ENCODE data around the gene DNPH1.

Gene DNPH1

DNA sequence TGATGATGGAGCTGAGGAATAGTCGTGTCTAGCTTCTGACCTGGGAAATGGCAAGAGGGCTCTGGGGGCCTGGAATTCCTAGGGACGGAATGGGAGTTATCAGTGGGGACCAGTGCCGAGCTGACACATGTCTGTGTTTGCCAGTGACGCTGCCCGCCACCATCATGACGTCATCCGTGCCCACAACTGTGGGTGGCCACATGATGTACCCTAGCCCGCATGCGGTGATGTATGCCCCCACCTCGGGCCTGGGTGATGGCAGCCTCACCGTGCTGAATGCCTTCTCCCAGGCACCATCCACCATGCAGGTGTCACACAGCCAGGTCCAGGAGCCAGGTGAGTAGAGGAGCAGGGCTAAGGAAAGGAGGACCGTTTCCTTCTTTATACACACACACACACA, 51.1 kb downstream of the DNPH1 start:
- peaks cover 10 to 46% (median 32%) of the 10 kb centered on the region in 11 experiments; a peak in 21 of 22 replicates for H4K20me1 ChIP-seq
- H3K27me3 ChIP-seq, result no peaks in the 10 kb centered on the region
- 0 out of 22 replicates have a peak overlapping the region, but pooled peaks of 1 of the 11 experiments have one; percentile 36 for H3K9ac ChIP-seq
- no peak overlapping the region for H3K4me2 ChIP-seq
- H3K27ac ChIP-seq, result no peak overlapping the region
- H3K36me3 ChIP-seq, result peaks cover 46 to 61% (median 52%) of the 10 kb centered on the region in 11 experiments
- H3K4me3 ChIP-seq, result no peak overlapping the region
- peaks cover 41 to 55% (median 51%) of the 10 kb centered on the region in 10 experiments for H3K4me1 ChIP-seq
- no peaks in the 10 kb centered on the region for H3K9me3 ChIP-seq (replicated peaks in 1 of 11)
- no peak for TF ChIP-seq Cebpa-rat (IDR thresholded peaks at IDR 0.05)

DNA sequence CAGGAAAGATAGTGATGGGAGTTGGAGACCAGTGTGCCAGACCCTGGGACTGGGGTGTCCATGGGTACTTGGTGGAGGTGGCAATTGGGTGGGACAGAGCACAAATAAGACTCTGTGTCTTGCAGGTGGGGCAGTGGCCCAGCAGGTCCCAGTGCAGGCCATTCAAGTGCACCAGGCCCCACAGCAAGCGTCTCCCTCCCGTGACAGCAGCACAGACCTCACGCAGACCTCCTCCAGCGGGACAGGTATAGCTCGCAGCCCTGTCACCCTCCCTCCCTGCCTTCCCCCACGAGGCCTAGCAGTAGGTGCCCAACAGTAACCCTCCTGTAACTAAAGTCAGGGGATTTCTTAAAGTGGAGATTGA, 52.9 kb downstream of the DNPH1 start:
- H3K4me3 ChIP-seq, result no peak overlapping the region
- peaks cover 38 to 49% (median 47%) of the 10 kb centered on the region in 10 experiments for H3K4me1 ChIP-seq
- no peak for TF ChIP-seq Cebpa-rat (IDR thresholded peaks at IDR 0.05)
- H3K27me3 ChIP-seq, result no peaks in the 10 kb centered on the region
- H3K4me2 ChIP-seq, result peak overlapping the region in 7 of 11 experiments; percentile 72 to 100 (median 85); a peak in 13 of 22 replicates
- no peaks in the 10 kb centered on the region for H3K9me3 ChIP-seq (replicated peaks in 1 of 11)
- H3K9ac ChIP-seq, result peak overlapping the region; percentile 2 to 99 (median 39); a peak in 16 of 22 replicates
- peak overlapping the region in 10 of 11 experiments; percentile 37 to 85 (median 51); a peak in 17 of 22 replicates for H3K27ac ChIP-seq
- peaks cover 17 to 57% (median 44%) of the 10 kb centered on the region in 11 experiments; a peak in 21 of 22 replicates for H4K20me1 ChIP-seq
- H3K36me3 ChIP-seq, result peaks cover 46 to 61% (median 52%) of the 10 kb centered on the region in 11 experiments

DNA sequence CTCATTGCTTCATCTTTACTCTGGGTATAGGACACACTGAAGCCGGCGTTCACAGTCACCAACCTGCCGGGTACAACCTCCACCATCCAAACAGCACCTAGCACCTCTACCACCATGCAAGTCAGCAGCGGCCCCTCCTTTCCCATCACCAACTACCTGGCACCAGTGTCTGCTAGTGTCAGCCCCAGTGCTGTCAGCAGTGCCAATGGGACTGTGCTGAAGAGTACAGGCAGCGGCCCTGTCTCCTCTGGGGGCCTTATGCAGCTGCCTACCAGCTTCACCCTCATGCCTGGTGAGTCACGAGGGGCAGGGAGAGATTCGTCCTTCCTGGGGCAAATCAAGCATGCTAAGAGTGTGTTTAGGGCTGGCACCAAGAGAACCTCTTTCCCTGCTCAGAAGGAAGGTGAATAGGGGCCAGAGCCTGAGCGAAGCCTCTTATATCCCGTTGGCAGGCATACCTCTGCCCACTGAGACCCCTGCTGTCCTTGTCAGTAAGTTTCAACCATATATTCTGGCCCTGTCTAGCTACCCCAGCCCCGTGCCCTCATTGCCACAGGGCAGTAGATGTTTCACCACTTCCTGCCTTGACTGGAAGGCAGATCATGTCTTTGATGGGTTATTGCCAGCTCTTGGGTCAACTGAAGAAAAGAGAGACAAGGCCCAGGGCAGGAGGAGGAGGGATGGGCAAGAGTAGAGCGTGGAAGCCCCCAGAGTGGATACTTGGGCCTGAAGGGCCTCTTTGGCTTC, 53.4 kb downstream of the DNPH1 start:
- Histone ChIP-seq H3K4me2 (peak overlapping the region in 8 of 11 experiments; percentile 70 to 100 (median 83); a peak in 17 of 22 replicates), H3K9me3 (replicated peaks in 1 of 11) (no peaks in the 10 kb centered on the region), H3K27me3 (no peaks in the 10 kb centered on the region), H4K20me1 (peaks cover 17 to 57% (median 44%) of the 10 kb centered on the region in 11 experiments; a peak in 21 of 22 replicates), H3K9ac (peak overlapping the region; percentile 2 to 99 (median 39); a peak in 18 of 22 replicates), H3K36me3 (peaks cover 46 to 60% (median 52%) of the 10 kb centered on the region in 11 experiments), H3K4me3 (peak overlapping the region in 2 of 10 experiments; percentile 3 to 12; a peak in 2 of 20 replicates), H3K27ac (peak overlapping the region; percentile 12 to 85 (median 50); a peak in 18 of 22 replicates), H3K4me1 (peaks cover 32 to 44% (median 41%) of the 10 kb centered on the region in 10 experiments)
- TF ChIP-seq Cebpa-rat (IDR thresholded peaks at IDR 0.05), result no peak
